KMS-11 (cell line): ENCODE data around the gene PAQR4.

Experiments
- H2AFZ ChIP-seq: fragments of 200-600 bp; sonication (generic); 2 replicates; pipeline ENCODE4 v1.6.1; 2016; ENCODE audit warnings: antibody characterized with exemption, mixed run types, low read depth
- H3K27ac ChIP-seq: fragments of 200-600 bp; sonication (generic); 2 replicates; pipeline ENCODE4 v1.6.1; 2016; ENCODE audit warnings: mild to moderate bottlenecking, mixed run types
- H3K27me3 ChIP-seq: fragments of 200-600 bp; sonication (generic); 2 replicates; pipeline ENCODE4 v1.6.1; 2017; ENCODE audit warnings: mild to moderate bottlenecking, low read depth, mixed run types, moderate library complexity; ENCODE audit not compliant: insufficient read depth
- H3K36me3 ChIP-seq: fragments of 200-600 bp; sonication (generic); 2 replicates; pipeline ENCODE4 v1.6.1; 2017; ENCODE audit warnings: mild to moderate bottlenecking, mixed run types; ENCODE audit not compliant: insufficient read depth
- H3K4me1 ChIP-seq: fragments of 200-600 bp; sonication (generic); 2 replicates; pipeline ENCODE4 v1.6.1; 2016; ENCODE audit warnings: mild to moderate bottlenecking, low read depth, mixed run types; ENCODE audit not compliant: poor library complexity, severe bottlenecking
- H3K4me2 ChIP-seq: fragments of 200-600 bp; sonication (generic); 2 replicates; pipeline ENCODE4 v1.7.0; 2016; ENCODE audit warnings: mild to moderate bottlenecking, mixed run types
- H3K4me3 ChIP-seq: fragments of 200-600 bp; sonication (generic); IDR thresholded peaks from 2 replicates; pipeline ENCODE4 v1.6.1; 2017; ENCODE audit warnings: low read depth, low read length, mixed read lengths; ENCODE audit not compliant: insufficient read depth
- H3K79me2 ChIP-seq: fragments of 200-600 bp; sonication (generic); 2 replicates; pipeline ENCODE4 v1.6.1; 2016; ENCODE audit warnings: low read depth, mixed run types; ENCODE audit not compliant: insufficient read depth
- H3K9ac ChIP-seq: fragments of 200-600 bp; sonication (generic); 2 replicates; pipeline ENCODE4 v1.6.1; 2016; ENCODE audit warnings: mild to moderate bottlenecking, mixed run types
- H4K20me1 ChIP-seq: fragments of 200-600 bp; sonication (generic); 2 replicates; pipeline ENCODE4 v1.6.1; 2016; ENCODE audit warnings: mild to moderate bottlenecking, mixed run types; ENCODE audit not compliant: insufficient read depth
- CTCF ChIP-seq: fragments of 200-600 bp; sonication (generic); conservative IDR thresholded peaks from 2 replicates; pipeline ENCODE4 v1.6.1; 2017; ENCODE audit warnings: low read depth, mild to moderate bottlenecking, antibody characterized with exemption, low read length, moderate library complexity, mixed read lengths

PAQR4 gene

GRCh38 chr16:2966043-2966807, 2.9 kb upstream of the PAQR4 start:
- Histone ChIP-seq H3K27ac (no peak overlapping the region), H3K9ac (no peak overlapping the region), H3K36me3 (no peaks in the 10 kb centered on the region), H3K4me1 (peaks cover 45% of the 10 kb centered on the region), H2AFZ (no peak overlapping the region), H3K79me2 (peaks cover 17% of the 10 kb centered on the region; the same call in 1 of the 2 replicates), H3K4me2 (peak overlapping the region; percentile 97; the same call in 1 of the 2 replicates), H3K4me3 (no peak overlapping the region), H4K20me1 (no peaks in the 10 kb centered on the region), H3K27me3 (peaks cover 27% of the 10 kb centered on the region)
- no peak for TF ChIP-seq CTCF

GRCh38 chr16:2966808-2967191, 2.3 kb upstream of the PAQR4 start:
- H3K27ac ChIP-seq, result no peak overlapping the region
- H3K4me3 ChIP-seq, result no peak overlapping the region
- H3K9ac ChIP-seq, result no peak overlapping the region
- TF ChIP-seq CTCF, result no peak
- H3K36me3 ChIP-seq, result no peaks in the 10 kb centered on the region
- H3K27me3 ChIP-seq, result peaks cover 27% of the 10 kb centered on the region
- H2AFZ ChIP-seq, result no peak overlapping the region
- H3K4me2 ChIP-seq, result no peak overlapping the region
- H3K4me1 ChIP-seq, result peaks cover 45% of the 10 kb centered on the region
- peaks cover 21% of the 10 kb centered on the region; the same call in 1 of the 2 replicates for H3K79me2 ChIP-seq
- H4K20me1 ChIP-seq, result no peaks in the 10 kb centered on the region

- H3K27me3 ChIP-seq, result peaks cover 22% of the 10 kb centered on the region
- no peak overlapping the region for H2AFZ ChIP-seq
- no peak overlapping the region for H3K9ac ChIP-seq
- no peak overlapping the region for H3K4me3 ChIP-seq
- no peak for TF ChIP-seq CTCF
- H3K79me2 ChIP-seq, result peaks cover 21% of the 10 kb centered on the region; the same call in 1 of the 2 replicates
- no peaks in the 10 kb centered on the region for H4K20me1 ChIP-seq
- no peak overlapping the region for H3K4me2 ChIP-seq
- no peak overlapping the region for H3K27ac ChIP-seq
- H3K36me3 ChIP-seq, result no peaks in the 10 kb centered on the region
- peaks cover 45% of the 10 kb centered on the region for H3K4me1 ChIP-seq
These were observed 1.9 kb upstream of the PAQR4 start for GRCh38 chr16:2967211-2967631.

GRCh38 chr16:2967721-2968161, 1.4 kb upstream of the PAQR4 start:
- peaks cover 43% of the 10 kb centered on the region for H3K4me1 ChIP-seq
- H2AFZ ChIP-seq, result no peak overlapping the region
- H3K27ac ChIP-seq, result no peak overlapping the region
- no peak overlapping the region for H3K4me3 ChIP-seq
- H3K27me3 ChIP-seq, result peaks cover 17% of the 10 kb centered on the region
- TF ChIP-seq CTCF, result no peak
- H3K79me2 ChIP-seq, result peaks cover 21% of the 10 kb centered on the region; the same call in 1 of the 2 replicates
- no peaks in the 10 kb centered on the region for H3K36me3 ChIP-seq
- no peak overlapping the region for H3K9ac ChIP-seq
- no peaks in the 10 kb centered on the region for H4K20me1 ChIP-seq
- H3K4me2 ChIP-seq, result peak overlapping the region; percentile 94
